GM12801 (cell line): Measurements from ENCODE around the gene SNU13.

Source experiments
- TF ChIP-seq, protein P1 (sequence below): IDR thresholded peaks from one replicate; pipeline ENCODE4 v1.5.1; 2011; ENCODE audit warnings: control low read depth; ENCODE audit not compliant: insufficient read length; ENCODE audit errors: extremely low read depth

Gene SNU13

DNA sequence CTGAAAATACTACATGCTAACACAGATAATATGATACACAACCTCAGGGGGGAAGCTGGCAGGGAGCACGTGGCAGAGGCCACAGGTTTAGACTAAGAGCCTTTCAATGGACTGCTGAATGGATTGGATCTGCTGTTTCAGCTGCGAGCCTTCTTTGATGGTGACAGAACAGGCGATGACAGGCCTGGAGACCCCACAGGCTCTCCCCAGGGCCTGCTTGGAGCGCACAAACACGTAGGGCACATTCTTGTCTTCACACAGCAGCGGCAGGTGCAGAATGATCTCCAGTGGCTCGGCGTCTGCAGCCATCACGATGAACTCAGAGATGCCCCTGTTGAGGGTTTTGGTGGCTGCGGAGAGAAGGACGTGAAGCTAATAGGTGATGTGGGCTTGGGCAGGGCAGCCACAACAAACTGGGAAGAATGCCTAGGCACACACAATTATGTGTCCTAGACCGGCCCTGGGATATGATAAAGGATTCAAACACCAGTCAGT is 13.8 kb downstream of the SNU13 start:
- TF ChIP-seq, protein P1, sequence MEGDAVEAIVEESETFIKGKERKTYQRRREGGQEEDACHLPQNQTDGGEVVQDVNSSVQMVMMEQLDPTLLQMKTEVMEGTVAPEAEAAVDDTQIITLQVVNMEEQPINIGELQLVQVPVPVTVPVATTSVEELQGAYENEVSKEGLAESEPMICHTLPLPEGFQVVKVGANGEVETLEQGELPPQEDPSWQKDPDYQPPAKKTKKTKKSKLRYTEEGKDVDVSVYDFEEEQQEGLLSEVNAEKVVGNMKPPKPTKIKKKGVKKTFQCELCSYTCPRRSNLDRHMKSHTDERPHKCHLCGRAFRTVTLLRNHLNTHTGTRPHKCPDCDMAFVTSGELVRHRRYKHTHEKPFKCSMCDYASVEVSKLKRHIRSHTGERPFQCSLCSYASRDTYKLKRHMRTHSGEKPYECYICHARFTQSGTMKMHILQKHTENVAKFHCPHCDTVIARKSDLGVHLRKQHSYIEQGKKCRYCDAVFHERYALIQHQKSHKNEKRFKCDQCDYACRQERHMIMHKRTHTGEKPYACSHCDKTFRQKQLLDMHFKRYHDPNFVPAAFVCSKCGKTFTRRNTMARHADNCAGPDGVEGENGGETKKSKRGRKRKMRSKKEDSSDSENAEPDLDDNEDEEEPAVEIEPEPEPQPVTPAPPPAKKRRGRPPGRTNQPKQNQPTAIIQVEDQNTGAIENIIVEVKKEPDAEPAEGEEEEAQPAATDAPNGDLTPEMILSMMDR = no peak

DNA sequence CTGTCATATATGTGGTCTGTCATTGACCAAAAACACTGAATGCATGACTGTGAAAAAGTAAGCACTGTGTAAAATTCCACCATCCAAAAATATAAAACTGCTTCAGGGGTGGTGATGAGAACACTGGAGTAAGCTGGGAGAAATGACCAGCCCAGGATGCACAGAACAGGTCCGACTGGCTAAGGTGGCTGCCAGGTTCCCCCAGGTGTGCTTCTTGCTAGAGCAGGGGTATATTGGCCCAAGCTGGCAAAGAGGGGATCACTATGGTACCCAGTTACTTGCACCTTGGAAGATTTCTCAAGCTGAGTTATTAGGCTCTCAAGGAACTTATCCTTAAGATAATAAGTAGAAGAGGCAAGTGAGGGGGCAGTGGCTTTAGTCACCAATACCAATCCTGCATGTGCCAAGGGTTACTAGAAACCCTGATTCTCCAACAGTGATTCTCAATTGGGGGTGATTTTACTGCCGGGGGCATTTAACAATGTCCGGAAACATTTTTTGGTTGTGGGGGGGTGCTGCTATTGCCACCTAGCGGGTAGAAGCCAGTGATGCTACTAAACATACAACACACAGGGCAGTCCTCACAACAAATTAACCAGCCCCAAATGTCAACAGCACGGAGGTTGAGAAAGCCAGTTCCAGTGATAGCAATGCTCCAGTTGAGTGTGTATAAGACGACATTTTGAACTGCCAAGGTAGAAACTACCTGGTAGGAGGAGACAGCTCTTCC is 15.7 kb downstream of the SNU13 start:
- TF ChIP-seq, protein P1 = no peak

DNA sequence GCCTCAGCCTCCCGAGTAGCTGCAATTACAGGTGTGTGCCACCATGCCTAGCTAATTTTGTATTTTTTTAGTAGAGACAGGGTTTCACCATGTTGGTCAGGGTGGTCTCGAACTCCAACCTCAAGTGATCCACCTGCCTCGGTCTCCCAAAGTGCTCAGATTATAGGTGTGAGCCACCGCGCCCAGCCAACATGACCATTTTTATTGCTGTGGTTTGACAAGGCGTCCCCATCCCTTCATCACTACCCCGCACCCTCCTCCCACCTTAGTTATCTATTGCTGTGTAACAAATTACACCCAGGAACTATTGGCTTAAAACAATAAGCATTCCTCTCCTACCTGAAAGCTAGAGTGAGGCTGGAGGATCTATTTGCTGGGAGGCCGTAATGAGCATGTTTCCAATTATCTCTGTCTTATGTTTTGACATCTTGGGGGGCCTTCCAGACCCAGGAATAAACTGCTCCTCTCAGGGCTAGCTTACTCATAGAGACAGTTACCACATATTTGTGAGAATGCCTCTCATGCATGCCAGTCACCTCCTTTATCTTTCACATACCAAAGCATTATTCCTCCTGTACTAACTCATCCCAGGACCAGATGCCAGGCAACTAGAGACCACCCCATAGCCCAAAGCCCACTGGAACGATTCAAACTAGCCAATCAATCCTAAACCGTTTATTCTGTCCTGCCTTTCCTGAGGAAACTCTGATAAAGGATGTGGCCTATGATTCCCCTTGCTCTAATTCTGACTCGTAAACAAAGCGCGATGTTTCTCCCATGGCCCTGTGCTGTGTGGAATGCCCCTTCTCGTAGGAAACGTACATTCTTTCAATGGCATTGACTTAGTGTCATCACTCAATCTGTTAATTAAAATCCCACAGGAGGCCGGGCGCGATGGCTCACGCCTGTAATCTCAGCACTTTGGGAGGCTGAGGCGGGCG is 19.4 kb downstream of the SNU13 start:
- TF ChIP-seq, protein P1 = no peak

DNA sequence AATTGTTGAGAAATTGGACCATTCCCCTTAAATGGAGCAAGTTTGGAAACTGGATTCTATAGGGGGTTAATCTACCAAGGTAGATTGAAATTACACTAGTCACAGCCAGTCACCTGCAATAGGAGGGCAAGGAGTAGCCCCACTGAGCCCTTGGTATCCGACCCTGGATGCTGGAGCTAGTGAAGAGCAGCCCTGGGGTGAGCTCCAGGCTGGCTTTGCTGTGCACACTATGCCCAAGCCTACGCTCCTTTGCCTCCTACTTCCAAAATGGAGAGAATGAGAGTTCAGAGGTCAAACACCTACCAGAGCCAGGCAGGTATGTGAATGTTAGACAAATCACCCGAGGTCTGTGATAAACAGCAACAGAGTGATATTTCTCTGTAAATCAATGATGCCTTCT is 23.7 kb downstream of the SNU13 start:
- TF ChIP-seq, protein P1 = no peak

DNA sequence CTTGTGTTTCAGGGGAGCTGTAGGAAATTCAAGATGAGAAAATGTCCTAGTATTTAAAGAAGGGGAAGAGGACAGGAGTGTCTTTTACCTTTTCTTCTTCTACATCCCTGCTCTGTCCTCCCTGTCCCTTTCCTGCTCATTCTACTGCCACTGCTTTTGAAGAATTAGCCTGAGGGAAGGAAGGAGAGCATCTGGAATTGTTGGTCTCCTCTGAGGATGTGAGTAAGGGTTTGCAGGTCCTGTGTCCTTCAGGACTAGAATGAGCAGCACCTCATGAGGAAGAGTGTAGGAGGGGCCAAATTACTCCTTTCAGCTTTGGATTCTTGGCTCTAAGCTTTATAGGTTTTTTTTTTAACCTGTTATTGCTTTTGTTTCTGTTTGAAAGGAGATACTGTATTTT is 24.2 kb downstream of the SNU13 start:
- TF ChIP-seq, protein P1 = no peak

DNA sequence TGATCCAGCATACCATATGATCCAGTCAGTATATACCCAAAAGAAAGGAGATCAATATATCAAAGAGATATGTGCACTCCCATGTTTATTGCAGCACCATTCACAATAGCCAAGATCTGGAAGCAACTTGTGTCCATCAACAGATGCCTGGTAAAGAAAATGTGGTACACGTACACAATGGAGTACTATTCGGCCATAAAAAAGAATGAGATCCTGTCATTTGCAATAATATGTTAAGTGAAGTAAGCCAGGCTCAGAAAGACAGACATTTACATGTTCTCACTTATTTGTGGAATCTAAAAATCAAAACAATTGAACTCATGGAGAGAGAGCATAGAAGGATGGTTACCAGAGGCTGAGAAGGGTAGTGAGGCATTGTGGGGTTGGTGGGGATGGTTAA is 27.0 kb downstream of the SNU13 start:
- TF ChIP-seq, protein P1 = no peak

DNA sequence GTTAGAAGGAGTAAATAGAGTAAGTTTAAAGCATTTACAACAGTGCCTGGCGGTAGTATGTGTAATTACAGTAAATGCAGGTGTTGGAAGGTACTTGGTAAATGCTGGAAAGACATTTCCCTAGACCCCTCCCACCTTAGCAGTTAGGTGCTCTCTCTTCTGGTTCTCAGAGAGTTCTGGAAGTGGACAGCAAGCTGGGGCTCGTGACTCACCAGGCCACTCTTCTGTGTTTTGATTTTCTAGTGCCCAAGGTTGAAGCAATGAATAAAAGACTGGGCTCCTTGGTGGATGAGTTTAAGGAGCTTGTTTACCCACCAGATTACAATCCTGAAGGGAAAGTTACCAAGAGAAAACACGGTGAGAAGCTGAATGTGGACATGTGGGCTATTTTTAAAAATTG is 27.6 kb downstream of the SNU13 start:
- TF ChIP-seq, protein P1 = no peak
